HCEC 1CT (cell line): Measurements from ENCODE around the gene CPVL.

Source experiments
- DNase-seq: peaks from one replicate; pipeline ENCODE4 v3.0.0-alpha.2; 2017

Gene CPVL

DNA sequence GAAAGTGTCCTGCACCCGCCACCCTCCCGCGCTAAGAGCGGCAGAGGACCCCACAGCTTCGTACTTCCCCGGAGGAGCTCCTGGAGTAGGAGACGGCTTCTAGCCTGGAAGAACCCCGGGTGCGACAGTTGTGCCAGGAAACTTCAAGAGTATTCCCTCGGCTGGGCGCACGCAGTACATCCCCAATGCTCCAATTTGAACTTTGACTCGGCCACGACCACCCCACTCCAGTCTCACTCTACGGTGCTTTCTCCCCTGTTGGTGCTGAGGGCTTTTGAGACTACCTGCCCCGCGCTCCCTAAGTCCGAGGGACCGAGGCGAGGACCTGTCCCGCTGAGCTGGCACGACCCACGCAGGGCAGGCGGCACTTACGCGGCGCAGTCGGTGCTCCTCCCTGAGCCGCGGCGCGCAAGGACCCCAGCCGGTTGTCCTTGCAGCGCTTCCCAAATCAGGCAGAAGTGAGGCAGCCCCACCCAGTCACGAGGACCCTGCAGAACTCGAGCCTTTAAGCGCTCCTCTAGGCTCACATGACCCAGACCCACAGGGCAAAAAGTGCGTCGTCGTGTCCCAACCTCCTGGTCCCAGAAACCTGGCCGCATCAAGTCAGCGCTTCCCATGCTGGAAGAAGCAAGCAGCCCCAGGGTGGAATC lies at the start of gene CPVL:
Gene CPVL (minus strand): TSS at position 481 of the 650 bp plus-strand sequence. CDS start 25,476 bp downstream, outside the sequence.
- DNase-seq, result no peak

DNA sequence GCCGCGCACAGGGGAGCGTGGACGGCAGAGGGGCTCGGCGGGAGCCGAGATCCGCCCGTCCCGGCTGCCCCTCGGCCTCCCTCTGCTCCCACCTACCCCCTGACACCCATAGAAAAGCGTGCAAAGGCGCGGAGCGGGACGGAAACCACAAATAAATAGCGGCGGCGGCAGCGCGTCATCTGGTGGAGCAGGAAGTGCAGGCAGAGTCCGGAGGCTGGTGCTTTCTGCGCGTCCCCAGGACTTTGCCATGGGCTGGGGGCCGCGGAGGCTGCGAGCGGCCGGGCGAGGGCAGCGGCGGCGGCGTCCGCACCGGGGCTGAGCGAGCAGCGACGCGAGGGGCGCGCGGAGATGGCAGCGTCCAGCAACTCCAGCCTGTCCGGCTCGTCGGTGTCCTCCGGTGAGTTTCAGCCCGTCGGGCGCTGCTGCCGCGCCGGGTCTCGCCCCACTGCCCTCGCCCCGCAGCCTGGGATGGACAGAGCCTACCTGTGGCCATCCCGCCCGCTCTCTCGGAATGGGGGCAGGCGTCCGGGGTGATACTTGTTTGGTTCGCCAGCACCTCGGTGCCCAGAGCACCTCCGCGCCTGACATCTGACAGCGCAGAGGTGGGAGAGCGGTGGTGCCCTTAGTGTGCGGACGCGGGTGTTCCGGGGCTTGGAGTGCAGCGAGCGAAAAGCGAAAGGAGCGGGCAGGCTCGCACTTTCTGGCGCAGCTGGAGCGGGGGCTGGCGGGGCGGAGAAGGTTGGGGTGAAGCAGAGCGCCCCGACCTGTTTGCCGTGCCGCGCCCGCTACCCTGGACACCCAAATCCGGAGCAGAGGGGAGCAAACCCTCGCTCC lies 48.5 kb upstream of the CPVL start, which contains the start of gene CHN2:
Gene CHN2 (plus strand): TSS at position 182 of the 834 bp plus-strand sequence.
- no peak for DNase-seq

DNA sequence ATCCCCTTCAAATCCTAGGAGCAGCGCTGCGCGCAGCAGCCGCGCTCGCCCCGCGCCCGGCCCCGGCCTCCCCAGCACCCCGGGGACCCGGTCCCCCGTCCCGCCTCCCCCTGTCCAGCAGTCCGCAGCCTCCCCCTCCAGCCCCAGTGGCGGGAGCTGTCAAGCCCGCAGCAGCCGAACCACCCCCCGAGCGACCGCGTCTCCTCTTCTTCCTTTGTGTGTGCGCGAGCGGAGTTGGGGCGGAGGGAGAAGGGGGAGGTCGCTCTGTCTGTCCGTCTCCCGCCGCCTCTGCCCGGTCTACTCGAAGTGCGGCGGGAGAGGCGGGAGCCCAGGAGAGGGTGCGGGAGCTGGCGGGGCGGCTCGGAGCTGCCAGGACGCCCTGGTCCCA lies 47.9 kb upstream of the CPVL start:
- no peak for DNase-seq

DNA sequence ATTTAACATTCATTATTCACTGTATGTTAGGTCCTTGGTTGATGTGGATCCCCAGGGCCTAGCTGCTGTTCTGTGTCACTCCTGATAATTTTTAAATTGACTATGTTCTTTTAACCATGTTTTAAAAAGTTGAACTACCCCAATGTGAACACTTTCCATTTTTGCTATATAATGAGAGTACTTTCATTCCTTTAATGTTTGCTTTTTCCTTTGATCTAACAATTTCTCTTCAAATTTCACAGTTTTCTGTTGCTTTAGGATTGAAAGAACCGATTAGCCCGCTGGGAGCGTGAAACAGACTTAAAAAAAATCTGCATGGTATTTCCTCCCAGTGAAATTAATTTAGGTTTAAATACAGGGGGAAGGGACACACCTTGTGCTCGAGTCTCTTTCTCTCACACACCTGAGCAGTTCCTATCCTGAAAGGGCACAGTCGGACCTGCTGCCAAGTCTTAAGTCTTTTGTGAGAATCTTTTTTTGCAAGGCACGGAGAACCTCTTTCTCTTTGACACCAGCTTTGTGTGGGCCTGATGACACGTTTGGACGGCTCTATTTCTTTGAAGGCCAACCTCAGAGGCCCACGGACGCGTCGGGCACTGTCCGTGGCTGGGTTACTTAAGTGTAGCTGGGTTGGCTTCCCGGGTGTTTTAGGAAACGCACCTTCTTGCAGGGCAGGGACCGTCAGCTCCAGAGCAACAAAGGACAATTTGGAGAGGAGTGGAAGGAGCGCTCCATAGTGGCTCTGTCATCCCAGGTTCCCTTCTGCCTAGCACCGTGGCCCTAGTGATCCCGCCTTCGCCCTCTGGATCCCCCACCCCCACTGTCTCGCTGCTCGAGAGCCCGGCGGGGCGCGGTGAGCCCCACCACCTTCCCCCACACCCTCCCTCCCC lies 47.2 kb upstream of the CPVL start:
- DNase-seq, result no peak

DNA sequence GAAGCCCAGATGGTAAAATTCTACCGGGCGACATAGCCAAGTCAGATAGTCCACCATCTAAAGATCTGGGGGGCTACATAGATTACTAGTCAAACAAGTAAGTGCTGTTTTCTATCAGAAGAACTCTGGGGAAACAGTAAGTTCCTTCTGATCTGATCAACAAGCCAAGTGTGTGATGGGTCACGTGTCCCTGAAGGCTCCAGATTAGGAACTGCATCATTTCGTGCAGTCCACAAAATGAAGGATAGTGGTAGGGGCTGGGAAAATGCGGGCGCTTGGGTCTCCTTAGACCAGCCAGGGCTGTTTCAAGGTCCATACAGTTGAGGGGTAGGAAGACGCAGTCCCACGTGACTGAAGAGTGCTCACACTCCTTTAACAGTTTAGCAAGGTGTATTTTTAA lies 46.5 kb upstream of the CPVL start:
- no peak for DNase-seq

DNA sequence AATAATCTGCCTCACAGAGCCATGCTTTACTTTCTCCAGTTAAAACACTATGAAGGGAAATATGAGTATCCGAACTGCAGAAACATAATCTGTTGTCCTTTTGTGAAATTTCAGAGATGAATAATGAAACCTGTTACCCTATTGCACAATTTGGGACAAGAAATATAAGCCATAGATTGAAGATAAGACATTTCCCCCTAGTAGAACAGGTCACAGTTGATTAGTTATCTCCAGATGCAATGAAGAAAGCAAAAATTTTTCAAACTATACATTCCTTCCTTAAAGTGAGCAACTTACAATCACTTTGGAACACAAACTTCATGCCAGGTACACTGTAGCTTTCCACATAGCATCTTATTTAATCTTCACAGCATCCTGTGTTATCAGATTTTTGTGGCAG lies 46.0 kb upstream of the CPVL start:
- no peak for DNase-seq

DNA sequence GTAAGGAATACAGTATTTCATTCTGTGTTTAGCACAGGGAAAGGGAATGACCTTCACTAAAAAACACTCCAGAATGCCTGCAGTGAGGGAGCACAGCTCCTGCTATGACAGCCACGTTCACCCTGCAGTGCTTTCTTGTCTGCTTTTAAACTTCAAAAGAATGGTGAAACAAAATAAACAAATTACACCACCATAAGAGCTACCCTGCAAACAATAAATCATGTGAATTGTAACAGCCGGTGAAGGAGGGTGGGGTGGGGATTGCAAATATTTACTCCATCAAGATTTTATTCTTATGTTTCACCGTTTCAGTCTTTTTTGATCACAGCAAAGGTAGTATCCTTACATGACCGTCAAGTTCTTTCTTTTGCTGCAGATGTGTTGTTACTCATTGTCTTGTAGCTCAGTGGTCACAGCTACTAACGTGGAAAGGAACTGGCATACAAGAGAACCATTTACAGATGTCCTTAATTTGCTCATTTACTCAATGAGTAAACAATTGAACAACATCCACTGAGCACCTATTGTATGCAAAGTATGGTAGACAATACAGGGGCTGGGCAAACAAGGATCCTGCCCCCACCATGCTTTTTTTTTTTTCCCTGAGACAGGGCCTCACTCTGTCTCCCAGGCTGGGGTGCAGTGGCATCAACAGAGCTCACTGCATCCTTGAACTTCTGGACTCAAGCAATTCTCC lies 44.2 kb upstream of the CPVL start:
- DNase-seq, result no peak

DNA sequence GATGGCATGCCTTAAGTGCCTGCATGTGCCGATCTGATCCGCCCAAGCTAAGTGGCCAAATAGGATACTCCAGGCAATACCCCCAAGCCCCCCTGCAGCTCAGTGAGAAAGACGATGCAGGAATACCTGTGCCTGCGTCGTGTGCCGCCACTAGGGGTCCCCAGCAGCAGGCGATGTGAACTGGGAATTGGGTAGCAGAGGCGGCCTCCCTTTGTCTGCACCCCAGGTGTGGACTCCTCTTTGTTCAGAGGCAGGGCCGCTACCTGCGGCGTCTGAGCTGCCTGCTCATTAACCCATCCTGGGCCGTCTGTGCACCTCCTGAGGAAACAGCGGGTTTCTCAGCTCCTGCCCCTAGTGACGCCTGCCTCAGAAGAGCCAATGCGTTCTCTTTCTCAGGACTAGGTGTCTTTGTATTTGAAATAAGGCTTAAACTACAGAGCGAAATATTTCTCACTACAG lies 43.4 kb upstream of the CPVL start:
- peak; percentile 10 for DNase-seq

DNA sequence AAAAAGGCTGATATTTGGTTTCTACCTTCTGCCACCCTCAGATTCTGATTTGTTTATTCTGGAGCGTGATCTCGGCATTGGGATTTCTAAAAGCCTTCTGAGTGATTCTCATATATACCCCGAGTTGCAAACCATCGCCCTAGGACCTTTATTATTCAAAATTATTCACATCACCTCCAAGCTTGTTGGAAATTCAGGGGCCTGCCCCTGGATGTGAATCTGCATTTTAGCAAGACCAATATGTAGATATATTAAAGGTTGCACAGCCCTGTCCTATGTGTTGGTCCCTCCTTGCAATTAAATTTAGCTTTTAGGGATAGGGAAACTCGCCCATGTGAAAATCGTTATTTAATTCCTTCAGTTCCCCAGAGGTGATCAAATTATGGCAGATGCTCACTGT lies 39.3 kb upstream of the CPVL start:
- no peak for DNase-seq

DNA sequence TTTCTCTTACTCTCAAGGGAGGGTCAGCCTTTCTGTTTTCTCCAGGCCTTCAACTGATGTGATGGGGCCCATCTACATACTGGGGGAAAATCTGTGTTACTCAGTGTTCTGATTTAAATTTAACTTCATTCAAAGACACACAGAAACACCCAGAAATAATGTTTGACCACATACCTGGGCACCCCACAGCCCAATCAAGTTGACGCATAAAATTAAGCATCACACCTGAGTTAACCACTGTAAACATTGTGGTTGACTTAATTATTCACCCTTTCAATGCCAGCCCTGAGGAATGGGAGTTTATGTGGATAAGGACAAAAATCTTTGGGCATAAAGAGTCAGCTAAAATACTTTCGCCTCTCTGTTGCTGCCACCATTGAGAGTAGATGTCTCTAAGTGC lies 38.3 kb upstream of the CPVL start:
- no peak for DNase-seq

DNA sequence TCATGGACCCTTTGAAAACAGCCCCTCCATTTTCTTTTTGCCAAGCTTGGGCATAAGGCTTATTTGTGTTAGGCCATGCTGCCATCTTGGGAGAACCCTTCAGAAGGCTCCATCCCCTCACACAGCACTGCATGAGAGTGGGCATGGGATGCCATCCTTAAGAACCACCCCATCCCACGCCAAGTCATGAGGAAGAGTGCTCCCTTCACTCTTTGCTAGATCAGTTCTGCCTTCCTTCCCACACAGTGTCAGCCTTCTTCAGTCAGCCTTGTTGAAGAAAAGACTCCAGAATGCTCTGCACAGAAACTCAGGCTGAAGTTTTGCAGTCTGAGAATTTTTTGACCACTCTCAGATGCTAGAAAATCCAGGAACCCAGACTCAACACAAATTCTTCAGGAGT lies 32.8 kb upstream of the CPVL start:
- DNase-seq, result no peak

DNA sequence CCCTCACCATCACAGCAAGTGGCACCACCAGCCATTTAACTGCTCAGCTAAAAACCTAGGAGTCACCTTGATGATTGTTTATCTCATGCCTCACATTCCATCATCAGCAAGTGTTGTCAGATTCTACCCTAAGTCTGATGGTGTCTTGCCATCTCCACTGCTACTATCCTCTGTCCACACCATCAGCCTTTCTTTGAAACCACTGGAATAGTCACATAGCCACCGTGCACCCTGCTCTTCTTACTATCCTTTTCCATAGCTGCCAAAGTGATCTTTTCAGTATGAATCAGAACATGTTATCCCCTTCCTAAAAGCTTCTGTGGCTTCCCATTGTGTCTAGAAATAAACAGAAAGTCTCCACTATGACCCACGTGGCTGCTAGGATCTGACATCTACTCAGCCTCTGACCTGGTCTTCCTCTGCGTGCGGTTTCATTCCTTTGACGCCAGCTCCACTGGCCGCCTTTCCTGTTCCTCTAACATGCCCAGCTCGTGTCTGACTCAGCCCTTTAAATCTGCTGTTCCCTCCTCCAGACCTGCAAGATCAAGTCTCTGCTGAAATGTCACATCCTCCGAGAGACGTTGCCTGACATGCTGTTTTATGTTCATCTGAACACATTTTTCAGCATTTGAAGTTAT lies 31.7 kb upstream of the CPVL start:
- DNase-seq, result no peak

DNA sequence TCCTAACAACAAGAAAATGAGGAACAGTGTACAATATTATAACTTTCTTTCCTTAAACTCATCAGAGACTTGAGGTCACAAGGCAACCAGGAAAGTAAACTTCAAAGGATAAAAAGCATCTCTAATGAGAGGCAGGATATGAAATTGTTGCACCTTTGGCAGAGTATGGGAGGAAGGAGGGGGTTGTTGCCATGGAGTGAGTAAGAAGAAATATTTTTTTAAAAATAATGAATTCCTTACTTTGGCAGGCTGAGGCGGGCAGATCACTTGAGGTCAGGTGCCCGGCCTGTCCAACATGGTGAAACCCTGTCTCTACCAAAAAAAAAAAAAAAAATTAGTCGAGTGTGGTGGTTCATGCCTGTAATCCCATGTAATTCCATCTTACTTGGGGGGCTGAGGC lies 27.1 kb upstream of the CPVL start:
- DNase-seq, result no peak

DNA sequence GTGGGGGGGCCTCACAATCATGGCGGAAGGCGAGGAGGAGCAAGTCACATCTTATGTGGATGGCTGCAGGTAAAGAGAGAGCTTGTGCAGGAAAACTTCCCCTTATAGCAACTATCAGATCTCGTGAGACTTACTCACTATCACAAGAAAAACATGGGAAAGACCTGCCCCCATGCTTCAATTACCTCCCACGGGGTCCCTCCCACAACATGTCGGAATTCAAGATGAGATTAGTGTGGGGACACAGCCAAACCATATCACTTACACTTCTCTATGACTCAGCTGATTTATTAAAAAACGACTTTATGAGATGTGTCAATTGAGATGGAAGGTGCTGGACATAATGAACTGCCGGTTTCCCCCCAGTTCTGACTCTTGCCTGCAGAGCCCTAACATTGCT lies 24.4 kb upstream of the CPVL start:
- DNase-seq, result no peak

DNA sequence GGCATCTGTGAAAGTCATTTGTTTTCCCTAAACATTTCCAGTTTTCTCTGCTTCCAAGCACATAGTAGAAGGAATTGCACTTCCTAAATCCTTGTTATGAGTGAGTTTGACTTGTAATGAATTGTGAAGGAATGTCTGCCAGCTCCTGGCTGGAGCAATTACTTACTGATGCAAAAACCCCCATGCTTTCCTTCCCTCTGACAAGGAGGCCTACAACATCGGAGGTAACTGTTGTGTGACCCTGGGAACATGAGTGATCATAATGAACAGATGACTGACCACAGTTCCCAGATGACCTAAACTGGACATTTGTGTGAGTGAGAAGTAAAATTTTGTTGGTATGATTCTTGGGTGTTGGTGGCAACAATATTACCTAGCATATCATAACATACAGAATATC lies 21.4 kb upstream of the CPVL start:
- no peak for DNase-seq

DNA sequence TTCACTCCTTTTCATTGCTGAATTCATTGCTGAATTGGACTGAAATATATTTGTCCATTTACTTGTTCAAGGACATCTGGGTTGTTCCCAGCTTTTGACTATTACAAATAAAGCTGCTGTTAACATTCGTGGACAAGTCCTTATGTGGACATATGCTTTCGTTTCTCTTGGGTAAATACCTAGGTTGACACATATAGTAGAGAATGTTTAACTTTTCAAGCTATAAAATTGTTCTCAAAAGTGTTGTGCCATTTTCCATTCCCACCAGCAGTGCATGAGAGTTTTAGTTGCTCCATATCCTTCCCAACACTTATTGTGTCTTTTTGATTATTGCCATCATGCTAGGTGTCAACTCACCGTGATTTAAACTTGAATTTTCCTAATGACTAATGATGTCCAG lies 17.5 kb upstream of the CPVL start:
- no peak for DNase-seq

DNA sequence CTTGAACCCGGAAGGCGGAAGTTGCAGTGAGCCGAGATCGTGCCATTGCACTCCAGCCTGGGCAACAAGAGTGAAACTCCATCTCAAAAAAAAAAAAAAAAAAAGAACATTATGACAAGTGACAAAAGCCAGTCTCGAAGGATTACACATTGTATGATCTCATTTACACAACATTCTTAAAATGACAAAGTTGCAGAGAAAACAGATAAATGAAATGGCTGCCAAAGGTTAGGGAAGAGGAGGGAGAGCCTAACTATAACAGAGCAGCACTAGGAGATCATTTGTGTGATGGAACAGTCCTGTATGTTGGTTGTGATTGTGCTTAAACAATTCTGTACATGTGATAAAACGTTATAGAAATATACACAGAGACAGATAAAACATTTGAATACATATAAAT lies 16.2 kb upstream of the CPVL start:
- DNase-seq, result no peak

DNA sequence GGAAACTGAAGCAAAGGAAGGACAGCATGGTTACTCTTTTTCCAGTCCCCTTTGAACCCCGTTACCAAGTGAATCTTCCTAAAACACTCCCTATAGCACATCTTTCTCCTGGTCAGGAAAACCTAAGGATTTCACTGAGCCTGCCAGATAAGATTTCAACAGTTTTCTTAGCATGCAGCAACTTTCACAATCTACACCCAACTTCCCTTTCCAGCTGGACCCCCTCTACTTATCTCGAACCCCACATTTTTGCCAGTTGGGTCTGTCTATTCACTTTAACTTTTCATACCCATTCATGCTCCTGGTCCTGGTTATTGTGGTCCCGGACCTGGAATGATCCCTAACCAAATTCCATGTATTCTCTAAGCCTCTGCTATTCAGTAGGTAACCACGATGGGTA lies 14.9 kb upstream of the CPVL start:
- DNase-seq, result no peak

DNA sequence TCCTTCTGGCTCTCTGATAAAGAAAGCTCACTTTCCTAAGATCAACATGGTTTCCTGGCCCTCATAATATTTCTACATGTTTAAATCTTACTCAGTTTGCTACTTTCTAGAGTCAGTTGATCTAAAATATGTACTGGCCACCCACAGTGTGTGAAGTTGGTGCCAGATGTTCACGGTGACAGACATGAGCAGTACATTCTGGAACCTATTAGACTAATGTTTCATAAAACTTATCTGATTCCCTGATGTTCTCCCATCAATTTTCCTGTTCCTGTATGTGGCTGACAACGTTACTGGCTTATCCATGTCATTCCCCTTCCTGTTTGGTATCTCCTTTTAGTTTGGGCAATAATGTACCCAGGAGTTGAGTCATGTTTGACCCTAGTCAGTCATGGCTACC lies 13.7 kb upstream of the CPVL start:
- DNase-seq, result no peak

DNA sequence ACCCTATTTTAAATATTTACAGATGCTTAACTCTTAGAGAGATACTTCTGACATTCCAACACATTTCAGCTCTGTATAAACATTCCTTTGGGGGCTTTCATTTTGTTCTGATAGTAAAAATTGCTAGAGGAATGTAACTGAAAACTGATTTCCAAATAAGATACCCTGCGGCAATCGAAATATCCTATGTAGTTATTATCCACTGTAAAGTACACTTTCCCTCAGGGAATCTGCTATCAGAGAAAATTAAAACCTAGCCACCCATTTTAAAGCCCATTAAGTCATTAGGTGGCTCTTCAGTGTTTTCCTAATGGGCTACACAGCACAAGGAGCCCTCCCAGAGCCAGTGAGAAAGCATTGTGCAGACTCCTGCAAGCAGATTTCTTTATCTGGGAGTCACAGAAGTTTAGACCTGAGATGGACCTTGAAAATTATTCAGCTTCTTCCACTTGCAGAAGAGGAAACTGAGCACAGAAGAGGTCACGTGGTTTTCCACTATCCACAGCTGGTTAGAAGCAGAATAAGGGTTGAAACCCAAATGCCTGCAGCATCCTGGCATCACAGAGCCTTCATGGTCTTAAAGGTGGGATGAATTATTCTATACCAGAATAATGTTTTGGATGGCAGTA lies 12.6 kb upstream of the CPVL start:
- no peak for DNase-seq

DNA sequence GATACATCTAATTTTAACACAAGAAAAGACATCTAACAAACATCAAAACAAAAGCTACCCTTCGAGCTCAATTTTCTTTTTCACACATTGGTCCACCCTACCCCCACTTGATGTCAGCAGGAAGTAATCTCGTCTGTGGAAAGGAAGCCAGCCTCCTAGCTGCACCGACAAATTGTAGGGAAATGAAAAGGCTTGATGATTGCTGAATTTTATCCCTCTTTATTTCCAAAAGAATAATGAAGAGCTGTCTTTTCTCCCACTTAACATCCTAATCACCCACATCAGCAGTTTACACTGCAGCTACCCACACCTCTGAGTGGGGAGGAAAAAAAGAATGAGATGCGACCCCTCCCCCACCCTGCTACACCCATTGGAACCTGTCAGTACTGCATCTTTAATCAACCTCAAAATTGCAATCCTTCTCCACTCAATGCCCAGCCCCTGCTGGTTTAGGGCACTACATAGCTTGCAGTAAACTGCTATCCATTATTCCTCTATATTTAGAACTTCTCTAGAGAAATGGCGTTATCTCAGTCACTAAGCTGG lies 10.6 kb upstream of the CPVL start:
- no peak for DNase-seq

DNA sequence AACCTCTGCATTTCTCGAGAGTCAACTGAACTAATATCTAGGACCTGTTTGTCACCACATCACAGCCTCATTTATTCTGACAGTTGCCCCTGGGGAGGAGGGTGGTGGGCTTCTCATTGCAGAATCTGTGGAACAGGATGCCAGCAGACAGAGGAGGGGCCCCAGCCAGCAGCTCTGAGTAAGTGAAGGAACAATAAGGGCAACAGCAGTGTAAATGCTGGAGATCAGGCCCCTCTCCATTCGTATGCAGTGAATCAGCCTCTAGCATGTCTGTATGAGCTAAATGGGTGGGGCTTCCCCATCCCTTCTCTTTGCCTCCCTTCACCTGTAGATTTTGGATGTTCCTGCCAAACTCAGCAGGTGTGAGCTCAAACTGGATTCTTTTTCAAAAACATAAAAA lies 7.7 kb upstream of the CPVL start:
- no peak for DNase-seq
